ENCODE measurements around the gene SIK3.

Gene SIK3

DNA sequence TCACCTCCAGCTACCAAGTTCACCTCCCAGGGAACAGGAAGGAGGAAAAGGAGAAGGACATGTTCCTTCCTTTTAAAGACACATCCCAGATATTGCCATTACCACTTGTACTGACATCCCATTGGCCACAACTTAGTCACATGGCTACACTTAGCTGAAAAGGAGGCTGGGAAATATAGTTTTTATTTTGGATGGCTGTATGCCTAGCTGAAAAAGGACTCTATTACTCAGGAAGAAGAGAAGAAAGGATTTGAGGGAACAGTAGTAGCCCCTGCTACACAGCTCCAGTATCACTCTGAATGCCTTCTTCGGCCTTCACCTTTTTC, 304.5 kb downstream of the SIK3 start:
- TF ChIP-seq, protein P1, sequence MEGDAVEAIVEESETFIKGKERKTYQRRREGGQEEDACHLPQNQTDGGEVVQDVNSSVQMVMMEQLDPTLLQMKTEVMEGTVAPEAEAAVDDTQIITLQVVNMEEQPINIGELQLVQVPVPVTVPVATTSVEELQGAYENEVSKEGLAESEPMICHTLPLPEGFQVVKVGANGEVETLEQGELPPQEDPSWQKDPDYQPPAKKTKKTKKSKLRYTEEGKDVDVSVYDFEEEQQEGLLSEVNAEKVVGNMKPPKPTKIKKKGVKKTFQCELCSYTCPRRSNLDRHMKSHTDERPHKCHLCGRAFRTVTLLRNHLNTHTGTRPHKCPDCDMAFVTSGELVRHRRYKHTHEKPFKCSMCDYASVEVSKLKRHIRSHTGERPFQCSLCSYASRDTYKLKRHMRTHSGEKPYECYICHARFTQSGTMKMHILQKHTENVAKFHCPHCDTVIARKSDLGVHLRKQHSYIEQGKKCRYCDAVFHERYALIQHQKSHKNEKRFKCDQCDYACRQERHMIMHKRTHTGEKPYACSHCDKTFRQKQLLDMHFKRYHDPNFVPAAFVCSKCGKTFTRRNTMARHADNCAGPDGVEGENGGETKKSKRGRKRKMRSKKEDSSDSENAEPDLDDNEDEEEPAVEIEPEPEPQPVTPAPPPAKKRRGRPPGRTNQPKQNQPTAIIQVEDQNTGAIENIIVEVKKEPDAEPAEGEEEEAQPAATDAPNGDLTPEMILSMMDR (IDR thresholded peaks at IDR 0.05; ENCODE audit: extremely low read depth, missing control alignments), result no peak
- DNase-seq (ENCODE audit: low spot score), result no peak

Data from GM20000 (cell line).